Measurements from ENCODE around the gene ZDHHC22.

ZDHHC22 gene, protein sequence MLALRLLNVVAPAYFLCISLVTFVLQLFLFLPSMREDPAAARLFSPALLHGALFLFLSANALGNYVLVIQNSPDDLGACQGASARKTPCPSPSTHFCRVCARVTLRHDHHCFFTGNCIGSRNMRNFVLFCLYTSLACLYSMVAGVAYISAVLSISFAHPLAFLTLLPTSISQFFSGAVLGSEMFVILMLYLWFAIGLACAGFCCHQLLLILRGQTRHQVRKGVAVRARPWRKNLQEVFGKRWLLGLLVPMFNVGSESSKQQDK

DNA sequence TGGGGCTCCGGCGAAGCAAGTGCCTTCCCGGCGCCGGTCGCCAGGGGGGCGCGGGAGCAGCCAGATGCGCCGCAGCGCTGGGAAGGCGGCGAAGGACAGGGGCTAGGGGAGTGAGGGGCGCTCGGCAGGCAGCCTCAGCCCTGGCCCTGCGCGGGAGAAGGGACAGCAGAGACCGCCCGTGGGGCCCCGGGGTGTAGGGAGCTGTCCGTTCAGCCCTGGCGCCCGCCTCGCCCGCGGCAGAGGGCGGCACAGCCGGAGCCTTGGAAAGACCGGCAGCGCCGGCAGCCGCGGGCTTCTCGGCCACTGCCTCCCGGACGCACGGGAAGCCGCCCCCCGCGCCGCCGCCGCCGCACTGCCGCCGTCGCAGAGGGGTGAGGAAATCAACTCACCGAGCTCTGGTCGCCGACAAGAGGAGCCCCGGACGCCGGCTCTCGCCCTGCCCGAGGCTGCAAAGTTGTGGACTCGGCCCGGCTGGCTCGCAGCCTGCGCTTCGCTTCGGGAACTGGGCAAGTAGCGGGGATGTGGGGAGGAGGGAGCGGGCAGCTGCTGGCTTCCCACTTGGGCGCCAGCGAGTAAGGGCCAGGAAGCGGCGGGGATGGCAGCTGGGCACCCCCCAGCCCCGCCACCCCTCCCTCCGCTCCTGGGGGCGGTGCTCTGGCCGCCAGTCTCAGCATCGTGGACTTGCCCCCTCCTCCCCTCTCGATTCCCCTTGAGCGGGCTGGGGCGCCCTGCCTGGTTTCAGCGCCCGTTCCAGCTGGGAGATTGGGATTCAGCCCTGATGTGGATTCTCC, at the start of gene ZDHHC22:
TSS of gene ZDHHC22 (minus strand) at position 578 of the 791 bp plus-strand sequence. CDS start 2,053 bp downstream, outside the sequence.
- DNase-seq (ENCODE audit: low read depth) = no peak

GRCh38 chr14:77190977-77191376, 49.4 kb upstream of the ZDHHC22 start:
- no peak for DNase-seq (ENCODE audit: low read depth)
- no peak overlapping the region for H3K4me3 ChIP-seq (ENCODE audit: low read depth, low read length)
- no peak for TF ChIP-seq CTCF (IDR thresholded peaks at IDR 0.05; ENCODE audit: low read depth, low read length, missing control alignments)
- in situ Hi-C loops (cut with HindIII; ENCODE audit: low sequenced_read_pairs) = no loop called here

More for the DNA sequence above, at the start of gene ZDHHC22:
- H3K4me3 ChIP-seq (ENCODE audit: low read depth, low read length) = peak within 1 kb of the TSS; percentile 31
- TF ChIP-seq CTCF (IDR thresholded peaks at IDR 0.05; ENCODE audit: low read depth, low read length, missing control alignments) = peak; percentile 38
- in situ Hi-C loops (cut with HindIII; ENCODE audit: low sequenced_read_pairs) = no loop called here

GRCh38 chr14:77189479-77189878, 47.9 kb upstream of the ZDHHC22 start:
- in situ Hi-C loops (cut with HindIII; ENCODE audit: low sequenced_read_pairs) = no loop called here
- TF ChIP-seq CTCF (IDR thresholded peaks at IDR 0.05; ENCODE audit: low read depth, low read length, missing control alignments) = no peak

DNA sequence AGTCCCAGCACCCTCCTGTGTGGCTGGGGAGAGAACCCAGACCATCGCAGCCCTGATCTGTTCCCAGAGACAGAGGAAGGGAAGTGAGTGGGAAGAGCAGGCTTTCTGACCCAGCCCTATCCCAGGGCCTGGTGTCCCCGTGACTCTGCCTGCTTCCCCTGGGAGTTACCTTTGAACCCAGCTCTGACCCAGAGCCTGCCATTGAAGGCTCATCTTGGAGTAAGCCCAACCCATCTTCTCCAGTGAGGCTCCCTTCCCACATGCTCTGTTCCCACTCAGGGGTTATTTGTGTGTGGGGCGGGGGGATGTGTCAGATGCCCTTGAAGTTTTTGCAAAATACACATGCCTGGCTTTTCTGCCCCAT, 46.0 kb upstream of the ZDHHC22 start:
- no peak for DNase-seq (ENCODE audit: low read depth)
- no peak overlapping the region for H3K4me3 ChIP-seq (ENCODE audit: low read depth, low read length)
- in situ Hi-C loops (cut with HindIII; ENCODE audit: low sequenced_read_pairs) = no loop called here
- no peak for TF ChIP-seq CTCF (IDR thresholded peaks at IDR 0.05; ENCODE audit: low read depth, low read length, missing control alignments)

More at GRCh38 chr14:77189479-77189878, 47.9 kb upstream of the ZDHHC22 start:
- no peak overlapping the region for H3K4me3 ChIP-seq (ENCODE audit: low read depth, low read length)
- DNase-seq (ENCODE audit: low read depth) = no peak

DNA sequence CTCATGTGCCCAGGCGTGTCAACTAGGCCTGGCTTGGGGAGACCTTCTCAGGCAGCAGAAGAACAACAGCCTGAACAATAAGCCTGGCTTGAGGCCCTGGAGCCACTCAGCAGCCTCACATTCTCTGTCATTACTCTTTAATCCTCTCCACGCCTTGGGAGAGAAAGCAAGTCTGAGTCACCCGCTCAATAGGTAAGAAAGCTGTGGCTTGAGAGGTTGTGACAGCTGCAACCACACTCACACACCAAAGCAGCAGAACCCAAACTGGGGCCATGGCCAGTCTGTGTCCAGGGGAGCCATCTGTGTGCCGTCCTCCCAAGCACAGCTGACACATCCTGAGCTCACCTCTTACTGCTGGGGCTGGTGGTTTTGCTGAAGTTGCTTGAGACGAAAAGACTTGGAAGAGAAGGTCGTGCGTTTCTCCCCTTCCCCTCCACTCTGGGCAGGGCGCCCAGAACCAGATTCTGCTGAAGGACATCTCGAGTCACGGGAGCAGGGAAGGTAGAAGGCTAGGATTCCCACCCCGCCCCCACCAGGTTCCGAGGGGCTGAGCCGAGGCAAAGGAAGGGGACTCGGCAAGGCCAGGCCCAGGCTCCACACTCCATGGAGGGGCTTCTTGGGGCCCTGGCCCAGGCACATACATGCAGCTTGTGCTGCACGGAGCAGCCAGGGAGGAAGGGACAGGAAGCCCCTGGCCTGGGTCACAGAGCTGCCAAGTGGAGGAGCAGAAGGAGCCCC, 45.5 kb upstream of the ZDHHC22 start:
- in situ Hi-C loops (cut with HindIII; ENCODE audit: low sequenced_read_pairs) = no loop called here
- peak; percentile 71 for DNase-seq (ENCODE audit: low read depth)
- no peak overlapping the region for H3K4me3 ChIP-seq (ENCODE audit: low read depth, low read length)
- TF ChIP-seq CTCF (IDR thresholded peaks at IDR 0.05; ENCODE audit: low read depth, low read length, missing control alignments) = no peak

DNA sequence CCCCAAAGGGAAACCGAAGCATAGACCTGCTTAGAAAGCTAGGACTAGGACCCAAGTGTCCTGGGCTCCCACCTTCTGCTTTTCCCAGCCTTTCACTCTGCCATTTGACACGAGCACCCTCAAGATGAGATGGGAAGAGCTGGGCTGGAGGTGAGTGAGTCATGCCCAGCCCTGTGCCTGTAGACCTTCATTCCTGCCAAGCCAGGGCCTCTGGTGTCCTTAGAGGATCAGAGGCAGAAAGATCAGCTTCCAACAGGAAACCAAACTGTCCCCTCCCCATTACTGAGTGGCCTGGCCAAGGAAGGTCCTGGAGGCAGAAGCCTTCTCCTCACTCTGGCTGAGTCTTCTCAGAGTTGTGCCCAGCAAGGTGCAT, 43.5 kb upstream of the ZDHHC22 start:
- in situ Hi-C loops (cut with HindIII; ENCODE audit: low sequenced_read_pairs) = no loop called here
- no peak overlapping the region for H3K4me3 ChIP-seq (ENCODE audit: low read depth, low read length)
- no peak for DNase-seq (ENCODE audit: low read depth)
- no peak for TF ChIP-seq CTCF (IDR thresholded peaks at IDR 0.05; ENCODE audit: low read depth, low read length, missing control alignments)
